NCI-H2107 (cell line): Measurements from ENCODE around the gene USP5.

Experiments used
- DNase-seq: peaks from one replicate; lab custom pipeline; 2025; lab: John Stamatoyannopoulos, UW

The USP5 gene

GRCh38 chr12:6851921-6852650 lies at the start of gene USP5:
Gene USP5, plus strand, starts transcription at chr12:6852150. Its CDS starts 30 bp downstream, at chr12:6852180.
- peak; percentile 98 for DNase-seq

GRCh38 chr12:6807170-6807569 lies 44.8 kb upstream of the USP5 start:
- DNase-seq: no peak

GRCh38 chr12:6809056-6809455 lies 42.9 kb upstream of the USP5 start:
- DNase-seq: no peak

GRCh38 chr12:6810758-6811157 lies 41.2 kb upstream of the USP5 start:
- DNase-seq: no peak

GRCh38 chr12:6813363-6813762 lies 38.6 kb upstream of the USP5 start:
- no peak for DNase-seq

GRCh38 chr12:6816598-6816997 lies 35.4 kb upstream of the USP5 start:
- DNase-seq: no peak

DNA sequence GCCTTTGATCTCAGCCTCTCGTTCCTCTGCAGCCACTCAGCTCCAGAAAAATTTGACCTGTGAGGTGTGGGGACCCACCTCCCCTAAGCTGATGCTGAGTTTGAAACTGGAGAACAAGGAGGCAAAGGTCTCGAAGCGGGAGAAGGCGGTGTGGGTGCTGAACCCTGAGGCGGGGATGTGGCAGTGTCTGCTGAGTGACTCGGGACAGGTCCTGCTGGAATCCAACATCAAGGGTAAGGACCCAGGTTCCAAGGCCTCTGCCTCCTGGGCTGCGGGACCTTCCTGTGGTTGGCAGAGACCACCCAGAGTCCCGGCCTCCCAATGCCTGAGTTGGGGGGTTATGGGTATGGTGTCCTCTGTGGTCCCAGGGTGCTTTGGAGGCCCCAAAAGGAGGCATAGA lies 34.9 kb upstream of the USP5 start:
- DNase-seq: no peak

DNA sequence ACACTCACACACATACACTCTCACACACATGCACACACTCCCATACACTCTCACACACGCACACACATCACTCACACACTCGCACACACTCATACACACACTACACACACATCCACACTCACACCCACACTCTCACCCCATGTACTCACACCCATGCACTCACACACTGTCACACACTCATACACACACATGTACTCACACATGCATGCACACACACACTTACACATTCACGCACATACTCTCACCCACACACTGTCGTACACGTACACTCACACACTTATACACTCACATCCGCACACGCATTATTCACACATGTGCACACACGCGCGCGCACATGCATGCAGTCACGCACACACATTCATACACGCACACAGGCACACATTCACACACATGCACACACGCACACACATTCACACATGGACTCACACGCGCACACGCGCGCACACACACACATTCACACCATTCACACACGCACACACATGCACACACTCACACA lies 34.2 kb upstream of the USP5 start:
- DNase-seq: no peak

- DNase-seq: no peak
These were observed 33.7 kb upstream of the USP5 start for GRCh38 chr12:6818222-6818621.

DNA sequence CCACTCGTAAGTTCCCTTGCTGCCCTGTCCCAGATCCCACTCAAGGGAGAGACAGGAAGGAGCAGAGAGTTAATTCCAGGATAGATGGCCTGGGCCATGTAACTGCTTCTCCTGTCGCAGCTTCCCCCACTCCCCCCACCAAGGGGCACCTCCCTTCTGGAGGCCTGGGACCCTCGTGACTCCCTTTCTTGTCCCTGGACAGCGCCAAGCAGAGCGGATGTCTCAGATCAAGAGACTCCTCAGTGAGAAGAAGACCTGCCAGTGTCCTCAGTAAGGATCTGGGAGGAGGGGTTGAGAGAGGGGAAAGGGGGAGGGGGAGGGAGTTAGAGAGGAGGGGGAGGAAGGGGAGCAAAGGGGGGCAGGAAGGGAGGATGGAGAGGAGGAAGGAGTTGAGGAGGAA lies 33.3 kb upstream of the USP5 start:
- no peak for DNase-seq

GRCh38 chr12:6819106-6820030 lies 32.6 kb upstream of the USP5 start:
- DNase-seq: no peak

DNA sequence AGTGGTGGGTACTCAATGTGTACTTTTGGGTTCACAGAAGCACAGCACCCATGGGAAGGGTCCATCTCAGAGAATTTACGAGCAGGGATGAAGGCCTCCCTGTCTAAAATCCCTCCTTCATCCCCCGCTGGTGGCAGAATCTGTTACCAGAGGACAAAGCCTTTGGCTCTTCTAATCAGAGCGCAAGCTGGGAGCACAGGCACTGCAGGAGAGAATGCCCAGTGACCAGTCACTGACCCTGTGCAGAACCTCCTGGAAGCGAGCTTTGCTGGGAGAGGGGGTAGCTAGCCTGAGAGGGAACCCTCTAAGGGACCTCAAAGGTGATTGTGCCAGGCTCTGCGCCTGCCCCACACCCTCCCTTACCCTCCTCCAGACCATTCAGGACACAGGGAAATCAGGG lies 31.8 kb upstream of the USP5 start:
- no peak for DNase-seq

GRCh38 chr12:6821591-6822425 lies 30.1 kb upstream of the USP5 start, which contains the start of gene GPR162:
Gene GPR162, plus strand, starts transcription at chr12:6821821. Its CDS starts 2,078 bp downstream, at chr12:6823899.
- peak; percentile 56 for DNase-seq

- DNase-seq: no peak
These were observed 29.4 kb upstream of the USP5 start for GRCh38 chr12:6822426-6823135.

GRCh38 chr12:6823182-6824084 lies 28.5 kb upstream of the USP5 start:
- DNase-seq: no peak

DNA sequence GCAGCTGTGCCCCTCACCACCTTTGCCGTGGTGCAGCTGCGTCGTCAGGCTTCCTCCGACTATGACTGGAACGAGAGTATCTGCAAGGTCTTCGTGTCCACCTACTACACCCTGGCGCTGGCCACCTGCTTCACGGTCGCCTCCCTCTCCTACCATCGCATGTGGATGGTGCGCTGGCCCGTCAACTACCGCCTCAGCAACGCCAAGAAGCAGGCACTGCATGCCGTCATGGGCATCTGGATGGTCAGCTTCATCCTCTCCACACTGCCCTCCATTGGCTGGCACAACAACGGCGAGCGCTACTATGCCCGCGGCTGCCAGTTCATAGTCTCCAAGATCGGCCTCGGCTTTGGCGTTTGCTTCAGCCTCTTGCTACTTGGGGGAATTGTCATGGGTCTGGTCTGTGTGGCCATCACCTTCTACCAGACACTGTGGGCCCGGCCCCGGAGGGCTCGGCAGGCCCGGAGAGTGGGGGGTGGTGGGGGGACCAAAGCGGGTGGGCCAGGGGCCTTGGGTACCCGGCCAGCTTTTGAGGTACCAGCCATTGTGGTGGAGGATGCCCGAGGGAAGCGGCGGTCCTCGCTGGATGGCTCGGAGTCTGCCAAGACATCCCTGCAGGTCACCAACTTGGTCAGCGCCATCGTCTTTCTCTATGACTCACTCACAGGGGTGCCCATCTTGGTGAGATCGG lies 27.7 kb upstream of the USP5 start:
- DNase-seq: no peak

DNA sequence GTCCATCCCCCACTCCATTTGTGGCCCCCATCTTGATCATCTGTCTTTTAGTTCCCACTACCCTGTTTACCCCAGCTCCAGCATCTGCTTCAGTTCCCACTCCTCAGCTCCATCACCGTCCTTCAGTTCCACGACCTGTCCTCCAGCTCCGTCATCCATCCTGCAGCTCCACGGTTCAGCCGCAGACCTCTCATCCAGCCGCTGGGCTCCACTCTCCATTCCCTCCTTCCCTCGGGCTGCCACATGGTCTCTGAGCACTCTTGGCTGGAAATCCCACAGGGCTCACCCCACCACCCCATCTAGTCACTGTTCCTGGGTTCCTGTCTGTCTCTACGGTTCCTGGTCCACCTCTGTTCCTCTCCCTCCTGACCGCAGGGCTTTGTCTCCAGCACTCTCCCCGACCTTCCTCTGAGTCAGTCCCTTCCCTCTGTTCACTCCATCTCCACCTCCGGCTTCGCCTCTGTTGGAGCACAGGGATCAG lies 27.0 kb upstream of the USP5 start:
- DNase-seq: no peak

DNA sequence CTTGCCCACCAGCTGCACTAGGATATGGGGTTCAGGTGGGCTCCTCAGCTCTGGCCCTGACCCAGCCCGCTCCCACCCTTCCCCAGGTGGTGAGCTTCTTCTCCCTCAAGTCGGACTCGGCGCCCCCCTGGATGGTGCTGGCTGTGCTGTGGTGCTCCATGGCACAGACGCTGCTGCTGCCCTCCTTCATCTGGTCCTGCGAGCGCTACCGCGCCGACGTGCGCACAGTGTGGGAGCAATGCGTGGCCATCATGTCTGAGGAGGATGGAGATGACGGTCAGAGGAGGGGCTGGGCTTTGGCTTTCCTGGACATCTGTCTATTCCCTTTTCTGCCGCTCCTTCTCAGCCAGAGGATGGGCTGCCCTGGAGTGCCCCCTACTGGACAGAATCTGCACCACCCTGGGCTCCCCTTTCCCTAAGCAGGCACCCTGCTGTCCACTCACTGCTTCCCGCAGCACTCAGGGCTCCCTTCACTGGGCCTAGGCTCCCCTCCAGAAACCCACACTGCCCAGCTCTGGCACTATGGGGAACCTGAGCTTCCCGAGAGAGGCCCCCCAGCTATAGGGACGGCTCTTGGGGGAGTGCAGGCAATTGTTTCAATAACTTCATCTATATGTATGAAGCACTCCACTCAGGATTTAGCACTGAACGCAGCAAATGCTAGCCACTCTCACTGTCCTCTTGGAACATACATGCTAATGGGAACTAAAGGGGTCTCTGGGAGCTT lies 26.4 kb upstream of the USP5 start:
- DNase-seq: peak; percentile 64
